ENCODE results near the gene TMEM139.

The TMEM139 gene

DNA sequence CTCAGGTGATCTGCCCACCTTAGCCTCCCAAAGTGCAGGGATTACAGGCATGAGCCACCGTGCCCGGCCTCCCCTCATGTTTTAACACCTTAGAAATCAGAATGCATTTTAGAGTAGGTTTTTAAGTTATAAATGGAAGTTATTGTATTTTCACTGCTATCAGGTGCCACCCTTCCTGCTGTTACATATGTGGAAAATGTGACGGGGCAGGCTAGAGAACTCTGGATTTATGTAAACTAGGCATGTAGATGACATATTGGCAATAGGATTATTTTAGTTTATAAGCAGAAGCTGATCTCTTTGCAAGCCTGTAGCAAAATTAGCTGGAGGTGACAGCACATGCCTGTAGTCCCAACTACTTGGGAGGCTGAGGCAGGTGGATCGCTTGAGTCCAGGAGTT lies 5.5 kb downstream of the TMEM139 start:
- DNase-seq: no peak

DNA sequence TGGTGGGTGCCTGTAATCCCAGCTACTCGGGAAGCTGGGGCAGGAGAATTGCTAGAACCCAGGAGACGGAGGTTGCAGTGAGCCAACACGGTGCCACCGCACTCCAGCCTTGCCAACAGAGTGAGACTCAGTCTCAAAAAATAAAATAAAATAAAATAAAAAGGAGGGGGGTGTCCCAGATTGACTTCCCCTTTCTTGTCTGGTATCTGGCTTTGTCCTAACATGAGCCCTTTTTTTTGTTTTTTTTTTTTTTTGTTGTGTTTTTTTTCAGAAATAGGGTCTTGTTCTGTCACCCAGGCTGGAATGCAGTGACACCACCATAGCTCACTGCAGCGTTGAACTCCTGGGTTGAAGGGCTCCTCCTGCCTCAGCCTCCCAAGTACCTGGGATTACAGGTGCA lies 8.1 kb downstream of the TMEM139 start:
- DNase-seq: no peak

DNA sequence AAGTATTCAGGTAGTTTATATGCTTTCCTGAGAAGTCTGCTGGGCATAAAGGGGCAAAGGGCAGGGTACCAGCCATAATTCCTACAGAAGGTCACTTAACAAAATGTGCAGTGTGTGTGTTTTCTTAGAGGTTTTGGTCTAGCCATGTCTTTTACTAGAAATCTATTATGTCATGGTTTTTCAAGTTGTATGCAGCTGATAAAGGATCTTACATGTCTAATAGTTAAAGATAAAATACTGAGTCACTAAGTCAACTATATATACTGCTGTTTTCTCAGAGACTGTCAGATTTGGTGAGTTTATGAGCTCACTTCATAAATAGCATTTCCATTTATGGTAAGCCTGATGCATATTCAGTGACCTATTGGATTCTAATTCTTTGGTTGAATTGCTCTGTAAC lies 11.1 kb downstream of the TMEM139 start:
- DNase-seq: no peak

DNA sequence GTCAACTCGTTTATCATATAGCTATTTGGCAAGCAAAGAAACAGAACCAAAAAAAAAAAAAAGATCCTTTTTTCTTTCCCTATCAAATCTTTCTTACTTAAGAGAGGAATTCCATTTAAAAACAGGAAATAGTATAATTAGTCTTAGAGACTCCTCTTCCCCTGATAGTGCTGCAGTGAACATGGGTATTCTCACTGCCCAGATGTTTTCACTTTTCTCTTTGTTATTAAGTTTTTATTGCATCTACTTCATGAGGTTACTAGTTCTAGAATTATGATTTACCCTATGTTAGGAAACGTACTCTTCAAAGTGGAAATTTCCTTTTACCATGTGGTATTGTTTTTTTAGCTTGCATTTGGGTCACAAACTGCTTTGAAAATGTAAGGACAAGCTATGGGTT lies 11.9 kb downstream of the TMEM139 start:
- no peak for DNase-seq

DNA sequence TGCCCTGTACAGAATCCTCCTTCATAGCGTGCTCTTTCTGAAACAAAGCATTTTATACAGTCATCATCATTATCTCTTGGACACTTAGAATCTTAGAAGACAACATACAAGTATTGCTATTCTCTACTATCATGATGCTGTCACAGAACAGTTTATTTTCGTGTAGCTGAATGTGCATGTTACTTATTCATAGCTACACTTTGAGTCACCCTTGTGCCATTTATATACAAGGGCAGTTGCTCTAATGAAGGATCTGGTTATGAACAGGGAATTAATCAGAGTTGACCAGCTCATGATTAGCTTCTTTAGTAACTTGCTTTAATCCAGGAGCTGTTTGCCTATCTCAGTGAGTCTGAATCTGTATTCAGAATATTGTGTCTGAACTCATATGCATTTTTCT lies 14.6 kb downstream of the TMEM139 start:
- no peak for DNase-seq

DNA sequence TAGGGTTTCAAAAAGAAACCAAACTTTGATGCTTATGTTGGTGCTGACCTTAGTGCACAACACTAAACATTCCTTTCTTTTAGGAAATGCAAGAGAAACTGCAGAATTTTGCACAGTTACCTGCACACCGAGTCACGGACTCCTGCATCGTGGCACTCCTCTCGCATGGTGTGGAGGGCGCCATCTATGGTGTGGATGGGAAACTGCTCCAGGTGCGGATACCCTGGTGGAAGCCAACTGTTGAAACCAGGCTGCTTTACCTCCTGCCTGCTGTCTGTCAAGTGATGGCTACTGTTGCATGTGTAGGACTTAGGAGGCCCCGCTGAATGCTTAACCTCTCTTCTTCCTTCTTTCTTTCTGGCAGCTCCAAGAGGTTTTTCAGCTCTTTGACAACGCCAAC lies 15.1 kb downstream of the TMEM139 start:
- DNase-seq: no peak

DNA sequence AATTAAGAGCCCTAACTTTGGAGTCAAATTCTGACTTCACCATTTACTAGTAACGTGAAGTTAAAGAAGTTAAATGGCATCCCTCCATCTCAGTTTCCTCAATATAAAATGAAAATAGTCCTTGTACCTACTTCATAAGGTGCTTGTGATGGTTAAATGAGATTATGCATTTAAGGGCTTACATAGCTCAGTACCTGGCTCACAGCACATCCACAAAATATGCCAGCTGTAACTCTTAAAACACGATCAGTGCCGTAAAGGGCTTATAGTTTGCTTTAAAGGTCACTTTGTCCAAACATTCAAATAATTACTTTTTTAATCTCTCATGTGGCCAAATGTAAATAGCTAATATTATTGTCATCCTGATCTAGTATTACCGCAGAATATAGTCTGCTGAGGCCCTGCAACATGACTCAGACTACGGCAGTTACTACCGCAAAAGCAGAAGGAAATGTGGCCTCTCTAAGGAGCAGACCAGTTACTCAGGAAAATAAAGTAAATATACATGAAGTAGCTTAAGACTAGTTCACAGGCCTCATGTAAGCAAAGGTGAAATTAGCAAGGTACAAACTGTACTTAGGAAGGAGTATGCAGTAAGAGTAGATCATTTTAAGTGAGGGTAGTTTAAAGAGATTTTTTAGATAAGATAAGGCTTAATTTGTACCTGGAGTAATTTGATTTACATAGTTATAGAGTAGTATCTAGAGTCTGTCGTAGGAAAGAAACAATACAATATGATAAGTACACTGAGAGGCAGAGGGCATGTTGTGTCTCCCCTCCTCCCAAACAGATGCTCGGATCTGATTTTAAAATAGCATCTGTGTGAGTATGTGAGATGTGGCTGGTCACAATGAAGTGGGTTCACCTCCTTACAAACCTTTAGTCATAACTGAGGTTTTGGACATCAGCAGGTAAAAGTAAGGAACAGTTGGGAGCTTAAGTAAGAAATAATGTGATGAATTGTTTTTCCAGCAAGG lies 16.5 kb downstream of the TMEM139 start:
- no peak for DNase-seq

DNA sequence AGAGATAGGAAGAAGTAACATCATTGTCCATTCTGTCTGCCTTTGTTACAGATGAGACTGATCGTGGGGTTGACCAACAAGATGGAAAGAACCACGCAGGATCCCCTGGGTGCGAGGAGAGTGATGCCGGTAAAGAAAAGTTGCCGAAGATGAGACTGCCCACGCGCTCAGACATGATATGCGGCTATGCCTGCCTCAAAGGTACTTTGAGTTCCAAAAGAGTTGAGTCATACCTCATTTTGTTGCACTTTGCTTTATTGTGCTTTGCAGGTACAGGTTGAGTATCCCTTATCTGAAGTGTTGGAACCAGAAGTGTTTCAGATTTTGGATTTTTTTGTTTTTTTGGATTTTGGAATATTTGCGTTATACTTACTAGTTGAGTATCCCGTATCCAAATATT lies 19.0 kb downstream of the TMEM139 start:
- no peak for DNase-seq

DNA sequence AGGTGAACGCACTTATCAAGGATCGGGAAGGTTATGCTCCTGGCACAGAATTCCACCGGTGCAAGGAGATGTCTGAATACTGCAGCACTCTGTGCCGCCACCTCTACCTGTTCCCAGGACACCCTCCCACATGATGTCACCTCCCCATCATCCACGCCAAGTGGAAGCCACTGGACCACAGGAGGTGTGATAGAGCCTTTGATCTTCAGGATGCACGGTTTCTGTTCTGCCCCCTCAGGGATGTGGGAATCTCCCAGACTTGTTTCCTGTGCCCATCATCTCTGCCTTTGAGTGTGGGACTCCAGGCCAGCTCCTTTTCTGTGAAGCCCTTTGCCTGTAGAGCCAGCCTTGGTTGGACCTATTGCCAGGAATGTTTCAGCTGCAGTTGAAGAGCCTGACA lies 20.2 kb downstream of the TMEM139 start:
- DNase-seq: no peak

DNA sequence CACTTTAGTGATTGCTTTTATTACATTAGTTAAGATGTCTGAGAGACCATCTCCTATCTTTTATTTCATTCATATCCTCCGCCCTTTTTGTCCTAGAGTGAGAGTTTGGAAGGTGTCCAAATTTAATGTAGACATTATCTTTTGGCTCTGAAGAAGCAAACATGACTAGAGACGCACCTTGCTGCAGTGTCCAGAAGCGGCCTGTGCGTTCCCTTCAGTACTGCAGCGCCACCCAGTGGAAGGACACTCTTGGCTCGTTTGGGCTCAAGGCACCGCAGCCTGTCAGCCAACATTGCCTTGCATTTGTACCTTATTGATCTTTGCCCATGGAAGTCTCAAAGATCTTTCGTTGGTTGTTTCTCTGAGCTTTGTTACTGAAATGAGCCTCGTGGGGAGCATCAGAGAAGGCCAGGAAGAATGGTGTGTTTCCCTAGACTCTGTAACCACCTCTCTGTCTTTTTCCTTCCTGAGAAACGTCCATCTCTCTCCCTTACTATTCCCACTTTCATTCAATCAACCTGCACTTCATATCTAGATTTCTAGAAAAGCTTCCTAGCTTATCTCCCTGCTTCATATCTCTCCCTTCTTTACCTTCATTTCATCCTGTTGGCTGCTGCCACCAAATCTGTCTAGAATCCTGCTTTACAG lies 20.8 kb downstream of the TMEM139 start:
- DNase-seq: peak; percentile 36

DNA sequence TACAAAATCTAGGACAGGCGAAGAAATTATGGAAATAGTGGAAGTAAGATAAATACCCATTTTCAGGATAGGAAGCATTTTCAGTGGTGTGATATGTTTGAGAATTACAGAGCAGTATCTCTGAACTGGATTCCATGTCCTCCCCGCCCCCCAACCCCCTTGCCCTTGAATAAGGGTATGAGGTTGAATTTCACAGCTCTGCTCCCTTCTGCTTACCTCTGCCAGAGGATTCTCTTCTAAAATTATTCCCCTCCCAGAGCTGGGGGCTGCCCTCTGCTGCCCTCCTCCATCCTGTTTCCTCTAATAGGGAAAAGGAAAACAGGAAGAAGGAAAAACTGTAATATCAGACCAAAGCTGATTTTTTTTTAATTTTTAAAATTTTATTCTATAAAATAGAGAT lies 23.9 kb downstream of the TMEM139 start:
- no peak for DNase-seq

DNA sequence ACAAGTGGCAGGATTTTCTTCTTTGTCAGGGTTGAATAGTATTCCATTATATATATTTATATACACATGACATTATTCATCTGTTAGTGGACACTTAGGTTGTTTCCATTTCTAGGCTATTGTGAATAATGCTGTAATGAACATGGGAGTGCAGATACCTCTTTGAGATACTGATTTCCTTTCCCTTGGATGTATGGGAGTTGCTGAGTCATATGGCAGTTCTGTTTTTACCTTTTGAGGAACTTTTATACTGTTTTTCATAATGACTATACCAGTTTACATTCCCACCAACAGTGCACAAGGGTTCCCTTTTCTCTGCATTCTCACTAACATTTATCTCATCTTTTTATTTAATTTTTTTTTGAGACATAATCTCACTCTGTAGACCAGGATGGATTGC lies 29.4 kb downstream of the TMEM139 start:
- DNase-seq: no peak

DNA sequence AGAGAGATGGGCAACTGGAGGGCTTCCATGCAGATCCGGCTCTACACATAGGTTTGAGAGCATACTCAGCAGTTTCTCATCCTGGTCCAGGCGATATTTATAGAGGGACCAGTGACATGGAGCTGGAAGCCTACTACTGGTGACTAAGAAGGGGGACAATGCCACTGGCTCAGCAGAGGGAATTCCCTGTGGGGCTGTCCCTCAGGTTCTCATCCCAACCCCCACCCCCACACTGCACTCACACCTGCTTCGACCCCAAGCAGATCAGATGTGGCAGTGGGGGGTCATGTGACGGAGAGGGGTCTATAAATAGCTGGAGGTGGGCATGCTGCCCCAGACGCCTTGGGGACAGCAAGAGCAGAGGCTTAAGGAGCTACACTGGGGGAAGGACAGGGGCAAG lies 31.0 kb downstream of the TMEM139 start, which contains the start of gene CLCN1:
CLCN1 (plus strand) TSS at position 336 of the 400 bp plus-strand sequence. CDS start 102 bp downstream, outside the sequence.
- DNase-seq: no peak

DNA sequence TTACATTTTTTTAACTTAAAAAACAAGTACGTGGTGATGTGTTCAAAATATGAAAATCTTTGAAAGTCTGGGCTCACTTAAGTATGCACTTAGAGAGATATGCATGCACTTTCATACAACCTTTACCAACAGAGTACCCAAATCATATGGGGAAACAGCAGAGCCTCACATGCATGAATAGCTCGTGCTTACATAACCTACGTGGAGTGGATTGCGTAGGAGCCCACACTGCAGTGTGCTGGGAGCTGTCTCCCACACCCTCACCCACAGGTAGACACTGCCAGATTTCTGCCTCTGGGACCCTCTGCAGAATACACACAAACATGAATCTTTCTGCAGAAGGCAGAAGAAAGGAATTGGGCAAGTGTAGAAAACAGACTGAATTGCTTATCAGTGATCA lies 31.7 kb downstream of the TMEM139 start:
- DNase-seq: no peak

DNA sequence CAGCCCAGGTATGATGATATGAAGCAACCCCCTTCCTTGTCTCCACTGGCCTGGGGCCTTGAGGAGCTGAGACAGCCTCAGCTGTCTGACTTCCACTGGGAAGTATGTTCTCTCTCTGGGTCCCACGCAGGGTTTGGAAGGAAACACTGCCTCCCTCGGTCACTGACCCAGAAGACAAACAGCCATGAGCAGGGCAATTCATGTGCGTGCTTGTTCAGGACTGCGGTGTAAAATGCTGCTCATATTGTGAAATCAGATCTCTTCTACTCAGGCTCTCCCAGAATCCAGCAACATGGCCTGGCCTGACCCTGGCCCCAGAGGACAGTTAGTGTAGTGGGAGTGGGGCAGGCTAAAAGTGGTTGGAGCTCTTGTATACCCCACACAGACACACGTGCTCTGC lies 33.9 kb downstream of the TMEM139 start:
- DNase-seq: no peak

DNA sequence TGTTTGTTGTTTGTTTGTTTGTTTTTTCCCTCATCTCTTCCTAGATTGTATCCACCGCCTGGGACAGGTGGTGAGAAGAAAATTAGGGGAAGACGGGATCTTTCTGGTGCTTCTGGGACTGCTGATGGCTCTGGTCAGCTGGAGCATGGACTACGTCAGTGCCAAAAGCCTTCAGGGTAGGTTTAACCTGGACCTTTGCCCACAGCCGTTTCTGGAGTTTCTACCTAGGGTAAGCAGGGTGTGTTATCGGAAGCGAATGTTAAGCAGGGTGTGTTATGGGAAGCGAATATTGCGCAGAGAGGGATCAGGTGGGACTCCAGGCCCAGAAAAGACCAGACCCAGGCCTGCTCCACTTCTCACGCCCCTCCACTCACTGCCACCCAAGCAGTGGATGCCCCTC lies 35.9 kb downstream of the TMEM139 start:
- no peak for DNase-seq

DNA sequence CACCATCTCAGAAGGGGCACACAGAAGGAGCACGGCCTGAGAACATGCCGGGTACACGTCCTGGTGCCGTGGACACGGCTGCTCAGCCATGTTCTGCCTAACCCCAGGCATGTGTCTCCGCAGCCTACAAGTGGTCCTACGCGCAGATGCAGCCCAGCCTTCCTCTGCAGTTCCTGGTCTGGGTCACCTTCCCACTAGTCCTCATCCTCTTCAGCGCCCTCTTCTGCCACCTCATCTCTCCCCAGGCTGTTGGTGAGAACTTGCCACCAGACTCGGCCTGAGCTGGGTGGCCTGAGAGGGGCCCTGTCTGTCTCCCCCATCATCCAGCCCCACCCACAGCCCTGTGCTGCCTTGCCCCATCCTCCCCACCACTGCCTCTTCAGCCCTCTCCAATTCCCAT lies 36.5 kb downstream of the TMEM139 start:
- DNase-seq: no peak

DNA sequence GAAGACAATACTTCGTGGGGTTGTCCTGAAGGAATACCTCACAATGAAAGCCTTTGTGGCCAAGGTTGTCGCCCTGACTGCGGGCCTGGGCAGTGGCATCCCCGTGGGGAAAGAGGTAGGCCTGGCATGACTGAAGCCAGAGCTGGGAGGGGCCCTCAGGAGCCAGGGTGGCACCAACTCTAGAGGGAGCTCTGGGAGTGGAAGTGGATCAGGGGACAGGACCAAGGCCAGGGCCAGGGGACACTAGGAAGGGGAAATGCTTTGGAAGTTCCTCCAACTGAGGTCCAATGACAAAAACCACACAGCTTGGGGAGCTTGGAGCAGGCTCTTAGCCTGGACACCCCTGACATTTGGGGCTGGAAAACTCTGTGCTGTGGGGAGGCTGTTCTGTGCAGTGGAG lies 37.0 kb downstream of the TMEM139 start:
- no peak for DNase-seq

DNA sequence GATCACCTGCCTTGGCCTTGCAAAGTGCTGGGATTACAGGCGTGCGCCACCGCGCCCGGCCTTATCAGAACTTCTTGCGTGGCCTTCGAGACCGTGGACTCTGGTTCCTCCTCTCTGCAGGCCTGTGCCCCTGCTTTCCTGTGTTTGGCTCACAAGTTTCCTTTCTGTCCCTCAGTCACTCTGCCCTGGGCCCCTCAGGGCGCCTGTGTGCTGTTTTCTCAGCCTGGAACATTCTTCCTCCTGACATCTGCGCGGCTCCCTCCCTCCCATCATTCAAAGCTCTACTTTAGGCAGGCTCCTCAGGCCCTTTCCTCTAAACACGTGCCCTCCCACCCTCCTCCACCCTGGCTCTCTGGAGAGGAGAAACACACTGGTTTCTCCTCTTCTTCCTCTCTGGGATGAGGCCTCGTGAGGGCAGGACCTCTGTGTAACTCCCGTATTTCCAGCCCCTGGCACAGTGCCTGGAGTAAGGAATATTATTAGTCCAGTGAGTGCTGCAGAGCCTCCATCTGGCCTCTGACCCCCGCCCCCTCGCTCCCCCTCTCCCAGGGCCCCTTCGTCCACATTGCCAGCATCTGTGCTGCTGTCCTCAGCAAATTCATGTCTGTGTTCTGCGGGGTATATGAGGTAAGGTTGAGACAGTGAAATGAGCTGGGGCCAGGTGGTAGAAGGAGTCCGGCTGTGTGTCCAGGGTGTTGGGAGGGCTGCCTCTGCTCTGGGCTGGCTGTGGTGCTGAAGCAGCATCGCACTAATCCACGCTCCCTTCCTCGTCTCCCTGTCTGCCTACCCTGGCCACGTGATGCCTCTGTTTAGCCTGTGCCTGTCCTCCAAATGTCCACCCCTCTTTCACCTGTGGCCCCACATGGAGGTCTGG lies 38.2 kb downstream of the TMEM139 start:
- no peak for DNase-seq

DNA sequence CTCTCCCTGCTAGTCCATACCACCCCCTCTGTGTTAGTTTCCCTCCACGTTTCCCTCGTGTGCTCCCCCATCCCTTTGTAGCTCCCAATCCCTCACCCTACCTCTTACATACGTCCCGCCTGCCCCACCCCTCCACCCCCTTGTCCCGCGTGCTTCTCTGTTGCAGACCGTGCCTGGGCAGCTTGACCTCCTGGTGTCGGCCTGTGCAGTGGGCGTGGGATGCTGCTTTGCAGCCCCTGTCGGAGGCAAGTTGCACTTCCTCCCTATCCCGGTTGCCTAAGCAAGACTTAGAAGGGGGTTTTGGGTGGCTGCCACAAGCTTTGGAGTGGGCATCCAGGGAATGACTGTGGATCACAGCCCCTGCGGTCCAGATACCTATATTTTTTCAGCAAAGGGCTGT lies 38.9 kb downstream of the TMEM139 start:
- no peak for DNase-seq

DNA sequence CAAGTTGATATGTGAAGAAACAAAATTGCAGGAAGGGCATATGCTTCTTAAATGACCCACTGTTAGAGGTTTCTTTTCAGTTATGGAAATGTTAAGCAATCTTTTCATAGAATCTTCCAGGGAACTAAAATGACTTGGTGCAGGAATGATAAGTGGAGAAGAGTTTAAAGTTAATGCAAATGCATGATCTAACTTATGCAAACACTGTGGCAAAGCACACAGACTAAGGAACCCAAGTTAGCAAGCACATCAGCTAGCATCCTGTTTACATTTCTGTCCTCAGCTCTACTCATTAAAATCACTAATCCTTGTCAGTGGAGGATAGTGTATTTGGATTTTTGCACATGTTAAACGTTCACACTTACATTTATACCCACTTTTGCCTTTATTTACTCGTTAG lies 40.5 kb downstream of the TMEM139 start:
- no peak for DNase-seq

DNA sequence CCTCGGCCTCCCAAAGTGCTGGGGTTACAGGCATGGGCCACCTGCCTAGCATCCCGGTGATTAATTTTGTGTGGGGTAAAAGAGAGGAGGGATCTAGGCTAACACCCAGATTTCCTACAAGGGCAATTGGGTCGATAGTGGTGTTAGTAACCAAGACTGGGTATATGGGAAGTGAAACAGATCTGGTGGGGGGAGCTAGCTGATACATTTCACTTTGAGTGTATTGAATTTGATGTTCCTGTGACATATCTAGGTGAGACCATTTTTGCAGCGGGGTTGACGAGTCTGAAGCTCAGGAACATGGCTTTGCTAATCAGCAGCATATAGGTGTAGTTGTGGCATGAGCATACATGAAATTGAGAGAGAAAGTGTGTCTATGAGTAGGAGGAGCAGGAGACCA lies 43.1 kb downstream of the TMEM139 start:
- no peak for DNase-seq

DNA sequence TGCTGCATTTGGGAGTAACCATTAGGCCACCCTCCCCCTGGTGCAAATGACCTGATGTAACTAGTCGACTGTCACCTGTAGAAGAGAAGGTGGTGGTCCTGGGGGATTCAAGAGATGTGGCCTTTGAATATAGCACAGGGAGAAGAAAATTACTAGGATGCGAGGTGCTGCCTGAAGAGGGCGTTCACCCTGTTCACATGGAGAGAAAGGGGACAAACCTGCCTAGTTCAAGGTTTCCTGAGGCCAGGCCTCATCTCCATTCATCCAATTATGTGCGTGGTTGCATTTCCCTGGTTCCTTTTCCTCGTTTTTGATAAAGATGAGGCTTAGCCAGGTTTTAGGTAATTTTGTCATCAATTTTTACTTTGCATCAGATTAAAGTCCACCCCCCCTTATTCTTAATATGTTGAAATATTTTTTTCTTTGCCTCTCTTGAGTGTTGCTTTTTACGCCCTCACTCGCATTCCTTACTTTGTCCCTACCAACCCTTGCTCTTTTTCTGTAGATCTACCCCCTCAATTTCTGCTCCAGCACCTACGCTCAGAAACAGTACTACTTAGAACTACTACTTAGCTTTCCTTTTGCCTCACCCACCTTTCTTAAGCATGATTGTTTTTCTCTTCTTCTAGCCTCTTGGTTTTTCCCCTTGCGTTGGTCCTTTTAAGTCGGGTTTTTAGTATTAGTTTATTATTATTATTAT lies 44.9 kb downstream of the TMEM139 start:
- DNase-seq: no peak

Data from NCI-H2029 treated with DMSO at 0.1 percent for 48 hours (cell line).